Activated CD8-positive, alpha-beta T cell treated with anti-CD3 and anti-CD28 coated beads for 36 hours (primary cell): ENCODE data around the gene CACNB1. TPM values are rescaled to one million over a fixed set of nuclear protein-coding genes. Genes with fewer than 3 reads are reported as not detected.
A peak's percentile ranks its signal among the peaks of the same experiment; 100 is the strongest.

Source experiments
- ATAC-seq: fragments of 200-7000 bp; cut with Tn5 transposase; one replicate; pipeline ENCODE4 v1.10.0; 2021; ENCODE audit warnings: mild to moderate bottlenecking, moderate library complexity
- CTCF ChIA-PET: fragments of 350-600 bp; sonication (Branson Sonifier 250); formaldehyde crosslinking; loops from one replicate; lab custom pipeline; 2021; ENCODE audit warnings: antibody characterized with exemption; lab: Charles Lee
- POLR2A ChIA-PET: fragments of 350-600 bp; sonication (Branson Sonifier 250); formaldehyde crosslinking; loops from one replicate; lab custom pipeline; 2021; ENCODE audit warnings: antibody characterized with exemption; lab: Charles Lee
- DNase-seq: peaks from one replicate; pipeline ENCODE4 v3.0.0-alpha.2; 2020
- H3K27ac Mint-ChIP-seq: one replicate; pipeline ENCODE4 v1.8.0; 2021; ENCODE audit warnings: mild to moderate bottlenecking, mixed read lengths
- H3K27me3 Mint-ChIP-seq: one replicate; pipeline ENCODE4 v1.8.0; 2021; ENCODE audit warnings: mixed read lengths
- H3K36me3 Mint-ChIP-seq: one replicate; pipeline ENCODE4 v1.8.0; 2021; ENCODE audit warnings: low read depth, mixed read lengths
- H3K4me1 Mint-ChIP-seq: one replicate; pipeline ENCODE4 v1.8.0; 2021; ENCODE audit warnings: low read depth, mixed read lengths
- H3K4me3 Mint-ChIP-seq: one replicate; pipeline ENCODE4 v1.8.0; 2021; ENCODE audit warnings: mild to moderate bottlenecking, moderate library complexity, mixed read lengths
- H3K9me3 Mint-ChIP-seq: one replicate; pipeline ENCODE4 v1.8.0; 2021; ENCODE audit warnings: mixed read lengths
- intact Hi-C: fragments of 100-400 bp; cut with micrococcal nuclease; formaldehyde crosslinking; loops from one replicate; pipeline ENCODE4 v1.10.0; 2022
- total RNA-seq, 2 experiments: library from RNA; stranded (reverse); gene quantifications; one replicate each; pipeline ENCODE4 v1.2.3, GENCODE V29; 2021
- TF ChIP-seq, protein P1 (sequence below): fragments of 200-600 bp; IDR thresholded peaks from one replicate; pipeline ENCODE4 v1.8.0; 2022; ENCODE audit warnings: antibody characterized with exemption, mild to moderate bottlenecking

The CACNB1 gene
- total RNA-seq, 2 experiments from 2014 or later, result 13.1 to 14.2 TPM

DNA sequence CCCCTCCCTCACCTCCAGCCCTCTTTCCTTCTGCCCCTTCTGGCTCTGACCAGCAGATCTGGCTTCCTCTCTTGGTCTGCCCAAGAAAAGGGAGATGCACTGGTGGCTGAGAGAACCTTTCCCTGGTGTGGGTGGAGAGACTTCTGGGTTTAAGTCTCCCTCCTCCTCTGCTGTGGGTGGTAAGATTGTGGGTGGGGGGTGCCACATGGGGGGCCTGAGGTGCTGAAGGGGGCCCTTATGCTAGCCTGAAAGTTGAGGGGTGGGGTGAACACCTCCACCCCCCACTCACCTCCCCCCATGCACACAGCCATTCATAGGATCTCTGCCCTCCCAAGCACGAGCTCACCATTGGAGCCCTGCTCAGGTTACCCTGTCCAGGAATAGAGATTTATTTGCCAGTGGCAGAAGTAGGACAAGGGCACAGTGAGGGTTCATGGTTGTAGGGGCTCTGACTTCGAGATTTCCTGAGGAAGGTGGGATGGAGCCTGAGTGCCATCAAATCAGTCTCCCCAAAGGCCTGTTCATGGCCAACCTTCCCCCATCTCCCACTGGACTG, 30.0 kb upstream of the CACNB1 start:
- Mint-ChIP-seq H3K27me3 (peaks cover 31% of the 10 kb centered on the region), H3K4me3 (no peak overlapping the region), H3K9me3 (no peaks in the 10 kb centered on the region), H3K27ac (no peak overlapping the region), H3K4me1 (peaks cover 20% of the 10 kb centered on the region), H3K36me3 (no peaks in the 10 kb centered on the region)
- DNase-seq (no peak), ATAC-seq (no peak)
- POLR2A ChIA-PET, result interaction anchor here (0.8 to 1.1 kb wide), 2 partner anchors 18 to 21 kb away, joined by 3 to 6 read pairs; no protein-coding TSS in a partner anchor
- CTCF ChIA-PET, result interaction anchor here (1.1 to 1.9 kb wide), 3 partner anchors 11 to 21 kb away, joined by 3 to 6 read pairs (median 3); no protein-coding TSS in a partner anchor
- intact Hi-C loops, result no loop called here
- TF ChIP-seq, protein P1, sequence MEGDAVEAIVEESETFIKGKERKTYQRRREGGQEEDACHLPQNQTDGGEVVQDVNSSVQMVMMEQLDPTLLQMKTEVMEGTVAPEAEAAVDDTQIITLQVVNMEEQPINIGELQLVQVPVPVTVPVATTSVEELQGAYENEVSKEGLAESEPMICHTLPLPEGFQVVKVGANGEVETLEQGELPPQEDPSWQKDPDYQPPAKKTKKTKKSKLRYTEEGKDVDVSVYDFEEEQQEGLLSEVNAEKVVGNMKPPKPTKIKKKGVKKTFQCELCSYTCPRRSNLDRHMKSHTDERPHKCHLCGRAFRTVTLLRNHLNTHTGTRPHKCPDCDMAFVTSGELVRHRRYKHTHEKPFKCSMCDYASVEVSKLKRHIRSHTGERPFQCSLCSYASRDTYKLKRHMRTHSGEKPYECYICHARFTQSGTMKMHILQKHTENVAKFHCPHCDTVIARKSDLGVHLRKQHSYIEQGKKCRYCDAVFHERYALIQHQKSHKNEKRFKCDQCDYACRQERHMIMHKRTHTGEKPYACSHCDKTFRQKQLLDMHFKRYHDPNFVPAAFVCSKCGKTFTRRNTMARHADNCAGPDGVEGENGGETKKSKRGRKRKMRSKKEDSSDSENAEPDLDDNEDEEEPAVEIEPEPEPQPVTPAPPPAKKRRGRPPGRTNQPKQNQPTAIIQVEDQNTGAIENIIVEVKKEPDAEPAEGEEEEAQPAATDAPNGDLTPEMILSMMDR, result no peak

DNA sequence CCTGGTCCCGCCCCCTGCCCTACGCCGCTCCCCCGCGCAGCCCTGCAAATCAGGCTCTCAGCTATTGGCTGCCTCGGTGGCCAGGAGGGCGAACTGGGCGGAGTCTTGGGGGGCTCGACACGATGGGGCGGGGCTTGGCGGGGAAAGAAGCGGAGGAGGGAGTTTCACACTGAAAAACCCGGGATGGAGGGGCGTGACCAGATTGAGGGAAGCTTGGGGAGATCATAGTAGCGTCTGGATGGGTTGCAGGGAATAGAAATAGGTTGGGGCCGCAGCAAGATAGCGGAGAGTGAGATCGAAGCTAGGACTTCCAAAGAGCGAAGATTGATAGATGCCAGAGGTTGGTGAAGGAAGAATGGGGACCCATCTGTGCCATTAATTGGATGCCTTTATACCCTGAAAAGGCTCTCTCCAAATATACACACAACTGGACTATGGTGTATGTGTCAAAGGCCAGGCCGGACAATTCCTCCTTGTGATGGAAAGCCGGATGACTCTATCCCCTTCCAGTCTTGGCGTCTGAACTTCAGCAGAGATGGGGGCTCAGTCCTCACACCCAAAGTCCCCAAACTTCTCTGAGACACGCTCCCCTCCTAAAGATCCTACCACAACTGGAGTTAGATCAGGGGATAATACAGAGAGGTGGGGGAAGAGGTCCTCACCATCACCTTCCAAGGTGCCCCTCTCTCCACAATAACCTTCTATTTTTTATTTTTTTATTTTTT, 28.7 kb upstream of the CACNB1 start:
- ATAC-seq (peak; percentile 96), DNase-seq (peak; percentile 84)
- Mint-ChIP-seq H3K27ac (no peak overlapping the region), H3K27me3 (peaks cover 29% of the 10 kb centered on the region), H3K9me3 (no peaks in the 10 kb centered on the region), H3K4me3 (peak overlapping the region; percentile 76), H3K36me3 (no peaks in the 10 kb centered on the region), H3K4me1 (peaks cover 10% of the 10 kb centered on the region)
- ChIA-PET POLR2A (interaction anchor here (1.0 to 1.3 kb wide), 2 partner anchors 22 to 26 kb away, joined by 3 to 4 read pairs; partner anchors contain the start of gene RPL19), CTCF (interaction anchor here (0.8 to 1.2 kb wide), 4 partner anchors 17 to 61 kb away, joined by 3 to 8 read pairs (median 4); no protein-coding TSS in a partner anchor)
- intact Hi-C loops, result no loop called here
- TF ChIP-seq, protein P1, result no peak

DNA sequence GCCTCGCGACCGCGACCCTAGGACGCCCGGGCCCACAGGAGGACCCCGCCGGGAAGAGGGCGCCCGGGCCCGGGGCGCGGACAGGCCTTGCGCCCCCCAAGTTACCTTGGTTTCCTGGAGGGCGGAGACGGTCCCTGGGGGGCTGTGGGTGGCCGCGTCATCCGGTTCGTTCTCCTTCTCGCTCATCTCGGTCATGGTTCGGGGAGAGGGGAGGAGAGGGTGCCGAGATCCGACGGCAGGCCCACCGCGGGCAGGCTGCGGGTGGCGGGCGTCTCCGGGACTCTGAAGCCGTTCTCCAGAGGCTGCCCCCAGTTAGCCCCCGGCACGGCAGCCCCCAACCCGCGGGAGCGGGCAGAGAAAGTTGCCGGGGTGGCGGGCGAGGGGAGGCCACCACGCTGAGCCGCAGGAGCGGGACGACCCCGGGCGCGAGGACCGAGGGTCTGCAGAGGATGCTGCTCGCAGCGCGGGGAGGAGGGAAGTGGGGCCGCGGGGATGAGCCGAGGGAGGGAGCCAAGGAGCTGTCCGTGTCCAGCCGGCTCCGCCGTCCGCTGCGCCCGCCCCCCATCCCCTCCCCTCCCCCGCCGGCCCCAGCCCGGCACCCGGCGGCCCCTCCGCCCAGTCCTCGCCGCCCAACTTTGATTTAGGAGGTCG, 28.0 kb upstream of the CACNB1 start, which contains the start of gene STAC2:
STAC2 (minus strand) TSS at position 638 of the 651 bp plus-strand sequence; CDS start at position 195, 443 bp downstream.
- TF ChIP-seq, protein P1, result no peak
- DNase-seq, result peak; percentile 49
- H3K27me3 Mint-ChIP-seq, result peaks cover 29% of the 10 kb centered on the region
- no peaks in the 10 kb centered on the region for H3K36me3 Mint-ChIP-seq
- CTCF ChIA-PET, result interaction anchor here (0.8 to 1.2 kb wide), 4 partner anchors 16 to 61 kb away, joined by 3 to 8 read pairs (median 4); no protein-coding TSS in a partner anchor
- peaks cover 10% of the 10 kb centered on the region for H3K4me1 Mint-ChIP-seq
- POLR2A ChIA-PET, result interaction anchor here (1.0 to 1.3 kb wide), 2 partner anchors 22 to 26 kb away, joined by 3 to 4 read pairs; partner anchors contain the start of gene RPL19
- peak within 1 kb of the TSS; percentile 76 for H3K4me3 Mint-ChIP-seq
- H3K27ac Mint-ChIP-seq, result no peak within 1 kb of the TSS
- H3K9me3 Mint-ChIP-seq, result no peaks in the 10 kb centered on the region
- intact Hi-C loops, result no loop called here
- peak; percentile 37 for ATAC-seq

DNA sequence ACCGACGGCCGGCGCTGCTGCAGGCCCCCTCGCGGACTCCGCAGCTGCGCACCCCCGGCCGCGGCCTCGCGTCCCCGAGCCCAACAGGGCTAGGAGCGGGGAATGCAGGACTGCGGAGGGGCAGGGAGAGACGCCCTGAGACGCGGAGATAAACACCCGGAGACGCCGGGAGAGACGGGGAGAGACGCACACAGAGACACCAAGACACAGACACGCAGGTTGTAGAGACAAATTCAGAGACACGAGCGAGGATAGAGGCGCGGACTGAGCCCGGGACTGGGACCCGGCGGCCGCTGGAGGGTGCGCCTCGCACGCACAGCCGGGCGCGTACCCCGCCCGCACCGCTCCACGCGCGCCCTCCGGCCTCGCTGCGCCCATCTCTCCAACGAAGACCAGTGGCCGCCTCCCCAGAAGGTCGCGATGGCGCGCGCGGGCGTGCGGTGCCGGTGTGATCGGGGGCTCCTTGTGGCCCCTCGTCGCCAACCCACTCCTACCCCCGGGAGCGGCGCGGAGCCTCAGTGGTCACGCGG, 27.4 kb upstream of the CACNB1 start:
- peak overlapping the region; percentile 42 for H3K4me3 Mint-ChIP-seq
- no peak overlapping the region for H3K27ac Mint-ChIP-seq
- ATAC-seq (no peak), DNase-seq (no peak)
- H3K9me3 Mint-ChIP-seq, result no peaks in the 10 kb centered on the region
- H3K36me3 Mint-ChIP-seq, result no peaks in the 10 kb centered on the region
- TF ChIP-seq, protein P1, result no peak
- CTCF ChIA-PET, result interaction anchor here (27.4 kb wide), 1 partner anchor 10 kb away, joined by 516 read pairs; no protein-coding TSS in a partner anchor
- POLR2A ChIA-PET, result interaction anchor here (0.5 kb wide), 1 partner anchor 327 kb away, joined by 3 read pairs; no protein-coding TSS in a partner anchor
- intact Hi-C loops, result no loop called here
- H3K4me1 Mint-ChIP-seq, result peaks cover 10% of the 10 kb centered on the region
- peaks cover 29% of the 10 kb centered on the region for H3K27me3 Mint-ChIP-seq
